Nucleus accumbens (tissue), 56 donors: Measurements from ENCODE around the gene RNF215.
A peak's percentile ranks its signal among the peaks of the same experiment; 100 is the strongest.

ENCODE experiments used
- DNase-seq, 56 donors: peaks; one replicate each; lab custom pipeline; 2025; lab: John Stamatoyannopoulos, UW

Gene RNF215

GRCh38 chr22:30336752-30337460 lies 50.3 kb downstream of the RNF215 start:
- DNase-seq: peak in 32 of 56 donors; percentile 3 to 64 (median 26)

GRCh38 chr22:30335236-30335635 lies 52.0 kb downstream of the RNF215 start:
- no peak for DNase-seq

GRCh38 chr22:30334646-30335045 lies 52.6 kb downstream of the RNF215 start:
- DNase-seq: no peak

GRCh38 chr22:30333707-30334087 lies 53.5 kb downstream of the RNF215 start:
- no peak for DNase-seq

GRCh38 chr22:30332994-30333706 lies 54.1 kb downstream of the RNF215 start:
- DNase-seq: no peak

GRCh38 chr22:30332551-30332950 lies 54.7 kb downstream of the RNF215 start:
- peak in 33 of 56 donors; percentile 7 to 64 (median 32) for DNase-seq
